Neural progenitor cell (in vitro differentiated cells): ENCODE results near the gene NTRK3. TPM values are rescaled to one million over a fixed set of nuclear protein-coding genes. Genes with fewer than 3 reads are reported as not detected.

ENCODE experiments used
- DNase-seq: peaks from one replicate; pipeline ENCODE4 v3.0.0-alpha.2; 2016; ENCODE audit warnings: low spot score
- H2AFZ ChIP-seq: fragments of 200-600 bp; sonication (generic); replicated peaks from 2 replicates; pipeline ENCODE4 v1.6.1; 2016; ENCODE audit warnings: antibody characterized with exemption
- H3F3A ChIP-seq: fragments of 200-600 bp; sonication (generic); 2 replicates; pipeline ENCODE4 v1.6.1; 2016; ENCODE audit warnings: antibody characterized with exemption, low read depth
- H3K27ac ChIP-seq: fragments of 200-600 bp; sonication (generic); 2 replicates; pipeline ENCODE4 v1.5.1; 2016; ENCODE audit warnings: mild to moderate bottlenecking
- H3K27me3 ChIP-seq: fragments of 200-600 bp; sonication (generic); 2 replicates; pipeline ENCODE4 v1.6.1; 2016; ENCODE audit warnings: mild to moderate bottlenecking, moderate library complexity
- H3K36me3 ChIP-seq: fragments of 200-600 bp; sonication (generic); 2 replicates; pipeline ENCODE4 v1.5.1; 2016
- H3K4me1 ChIP-seq: fragments of 200-600 bp; sonication (generic); 2 replicates; pipeline ENCODE4 v1.6.1; 2016; ENCODE audit warnings: mixed run types
- H3K4me2 ChIP-seq: fragments of 200-600 bp; sonication (generic); 2 replicates; pipeline ENCODE4 v1.6.1; 2016
- H3K4me3 ChIP-seq: fragments of 200-600 bp; sonication (generic); 2 replicates; pipeline ENCODE4 v1.5.1; 2016
- H3K79me2 ChIP-seq: fragments of 200-600 bp; sonication (generic); 2 replicates; pipeline ENCODE4 v1.6.1; 2016; ENCODE audit warnings: low read depth
- H3K9ac ChIP-seq: fragments of 200-600 bp; sonication (generic); 2 replicates; pipeline ENCODE4 v1.6.1; 2016
- H3K9me3 ChIP-seq: fragments of 200-600 bp; sonication (generic); 2 replicates; pipeline ENCODE4 v1.5.1; 2016; ENCODE audit warnings: low read depth
- H4K20me1 ChIP-seq: fragments of 200-600 bp; sonication (generic); 2 replicates; pipeline ENCODE4 v1.6.1; 2016; ENCODE audit warnings: low read depth
- H3K27ac Mint-ChIP-seq: 3 replicates; pipeline ENCODE4 v1.8.0; 2021; ENCODE audit warnings: mixed read lengths
- H3K27me3 Mint-ChIP-seq: 2 replicates; pipeline ENCODE4 v1.8.0; 2022; ENCODE audit warnings: low read depth, mild to moderate bottlenecking, inconsistent platforms, moderate library complexity, mixed read lengths; ENCODE audit not compliant: insufficient read depth
- H3K36me3 Mint-ChIP-seq: 3 replicates; pipeline ENCODE4 v1.8.0; 2021; ENCODE audit warnings: mixed read lengths
- H3K4me1 Mint-ChIP-seq: 3 replicates; pipeline ENCODE4 v1.8.0; 2021; ENCODE audit warnings: mixed read lengths
- H3K4me3 Mint-ChIP-seq: 3 replicates; pipeline ENCODE4 v1.8.0; 2021; ENCODE audit warnings: mild to moderate bottlenecking, moderate library complexity, mixed read lengths
- H3K9me3 Mint-ChIP-seq: 3 replicates; pipeline ENCODE4 v1.8.0; 2020; ENCODE audit warnings: mixed read lengths
- EZH2 ChIP-seq: fragments of 200-600 bp; sonication (generic); IDR thresholded peaks from 2 replicates; pipeline ENCODE4 v1.6.1; 2017; ENCODE audit warnings: antibody characterized with exemption, mild to moderate bottlenecking, moderate library complexity
- EZH2phosphoT487 ChIP-seq: fragments of 200-600 bp; sonication (generic); IDR thresholded peaks from 2 replicates; pipeline ENCODE4 v1.6.1; 2017; ENCODE audit warnings: antibody characterized with exemption
- total RNA-seq: library from RNA; depleted of rRNA; stranded (reverse); fragments of >200 nt; gene quantifications from 2 replicates; pipeline ENCODE4 v1.2.3, GENCODE V29; 2015; ENCODE audit warnings: low replicate concordance
- TF ChIP-seq, protein P1 (sequence below): fragments of 200-600 bp; sonication (generic); IDR thresholded peaks from 2 replicates; pipeline ENCODE4 v1.5.1; 2017; ENCODE audit warnings: antibody characterized with exemption, mild to moderate bottlenecking

NTRK3 gene
- total RNA-seq, 1 donor from 2014 or later, result 2.0 TPM

- peaks cover 3% of the 10 kb centered on the region for H3K4me1 Mint-ChIP-seq
- H3K27ac Mint-ChIP-seq, result no peak overlapping the region
Observed at GRCh38 chr15:88194162-88194561, 62.4 kb downstream of the NTRK3 start.

DNA sequence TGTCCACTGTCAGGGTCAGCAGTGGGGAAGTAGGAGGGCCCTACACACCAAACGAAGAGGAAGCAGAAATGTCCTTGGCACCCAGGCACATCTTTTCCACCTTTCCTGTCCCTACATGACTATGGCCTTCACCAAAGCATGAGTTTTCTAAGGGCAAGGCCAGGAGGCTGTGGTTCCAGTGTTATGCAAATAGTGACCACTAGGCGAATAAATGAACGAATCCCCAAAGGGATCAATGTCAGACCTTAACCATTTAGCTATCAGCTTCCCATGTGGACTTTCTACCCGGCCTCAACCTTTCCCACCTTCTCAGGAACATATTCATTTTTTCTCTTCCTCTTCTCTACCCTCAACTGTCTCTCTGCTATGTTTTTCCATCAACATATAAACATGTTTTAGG is 63.1 kb downstream of the NTRK3 start:
- Mint-ChIP-seq H3K4me1 (peaks cover 3% of the 10 kb centered on the region), H3K4me3 (no peak overlapping the region), H3K9me3 (no peaks in the 10 kb centered on the region), H3K27ac (no peak overlapping the region), H3K27me3 (peaks cover 3% of the 10 kb centered on the region), H3K36me3 (no peaks in the 10 kb centered on the region)
- H2AFZ ChIP-seq, result no peak overlapping the region
- H3K9ac ChIP-seq, result no peak overlapping the region
- H3K4me1 ChIP-seq, result no peaks in the 10 kb centered on the region
- H3K36me3 ChIP-seq, result no peaks in the 10 kb centered on the region
- H3K4me2 ChIP-seq, result no peak overlapping the region
- H3K27me3 ChIP-seq, result no peaks in the 10 kb centered on the region
- H3K9me3 ChIP-seq, result no peaks in the 10 kb centered on the region
- no peak for TF ChIP-seq EZH2
- TF ChIP-seq, protein P1, sequence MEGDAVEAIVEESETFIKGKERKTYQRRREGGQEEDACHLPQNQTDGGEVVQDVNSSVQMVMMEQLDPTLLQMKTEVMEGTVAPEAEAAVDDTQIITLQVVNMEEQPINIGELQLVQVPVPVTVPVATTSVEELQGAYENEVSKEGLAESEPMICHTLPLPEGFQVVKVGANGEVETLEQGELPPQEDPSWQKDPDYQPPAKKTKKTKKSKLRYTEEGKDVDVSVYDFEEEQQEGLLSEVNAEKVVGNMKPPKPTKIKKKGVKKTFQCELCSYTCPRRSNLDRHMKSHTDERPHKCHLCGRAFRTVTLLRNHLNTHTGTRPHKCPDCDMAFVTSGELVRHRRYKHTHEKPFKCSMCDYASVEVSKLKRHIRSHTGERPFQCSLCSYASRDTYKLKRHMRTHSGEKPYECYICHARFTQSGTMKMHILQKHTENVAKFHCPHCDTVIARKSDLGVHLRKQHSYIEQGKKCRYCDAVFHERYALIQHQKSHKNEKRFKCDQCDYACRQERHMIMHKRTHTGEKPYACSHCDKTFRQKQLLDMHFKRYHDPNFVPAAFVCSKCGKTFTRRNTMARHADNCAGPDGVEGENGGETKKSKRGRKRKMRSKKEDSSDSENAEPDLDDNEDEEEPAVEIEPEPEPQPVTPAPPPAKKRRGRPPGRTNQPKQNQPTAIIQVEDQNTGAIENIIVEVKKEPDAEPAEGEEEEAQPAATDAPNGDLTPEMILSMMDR, result peak; percentile 24
- no peak overlapping the region for H3K27ac ChIP-seq
- H4K20me1 ChIP-seq, result no peaks in the 10 kb centered on the region
- no peak overlapping the region for H3K4me3 ChIP-seq
- no peaks in the 10 kb centered on the region for H3F3A ChIP-seq
- no peaks in the 10 kb centered on the region for H3K79me2 ChIP-seq
- DNase-seq, result no peak

More at GRCh38 chr15:88194162-88194561, 62.4 kb downstream of the NTRK3 start:
- H3K4me2 ChIP-seq, result no peak overlapping the region
- Mint-ChIP-seq H3K27me3 (peaks cover 3% of the 10 kb centered on the region), H3K36me3 (no peaks in the 10 kb centered on the region), H3K9me3 (no peaks in the 10 kb centered on the region), H3K4me3 (no peak overlapping the region)
- no peak overlapping the region for H3K4me3 ChIP-seq
- no peaks in the 10 kb centered on the region for H3K36me3 ChIP-seq
- no peaks in the 10 kb centered on the region for H3K4me1 ChIP-seq
- DNase-seq, result no peak
- TF ChIP-seq EZH2phosphoT487, result no peak
- TF ChIP-seq, protein P1, result no peak
- no peak for TF ChIP-seq EZH2
- no peaks in the 10 kb centered on the region for H3K79me2 ChIP-seq
- H3F3A ChIP-seq, result no peaks in the 10 kb centered on the region
- H4K20me1 ChIP-seq, result no peaks in the 10 kb centered on the region
- H2AFZ ChIP-seq, result no peak overlapping the region
- no peak overlapping the region for H3K27ac ChIP-seq
- H3K27me3 ChIP-seq, result no peaks in the 10 kb centered on the region
- H3K9me3 ChIP-seq, result no peaks in the 10 kb centered on the region
- no peak overlapping the region for H3K9ac ChIP-seq

- H3K9ac ChIP-seq, result no peak overlapping the region
- H3K4me3 Mint-ChIP-seq, result no peak overlapping the region
- H3K27ac ChIP-seq, result no peak overlapping the region
- no peaks in the 10 kb centered on the region for H3K27me3 ChIP-seq
- no peaks in the 10 kb centered on the region for H3K9me3 ChIP-seq
- no peaks in the 10 kb centered on the region for H3K9me3 Mint-ChIP-seq
- H4K20me1 ChIP-seq, result no peaks in the 10 kb centered on the region
- H3K4me1 Mint-ChIP-seq, result peaks cover 3% of the 10 kb centered on the region
- no peak overlapping the region for H2AFZ ChIP-seq
- DNase-seq, result no peak
- no peak overlapping the region for H3K27ac Mint-ChIP-seq
- no peaks in the 10 kb centered on the region for H3K79me2 ChIP-seq
- H3K4me1 ChIP-seq, result no peaks in the 10 kb centered on the region
- no peaks in the 10 kb centered on the region for H3K36me3 Mint-ChIP-seq
- H3F3A ChIP-seq, result no peaks in the 10 kb centered on the region
- no peak overlapping the region for H3K4me2 ChIP-seq
- H3K27me3 Mint-ChIP-seq, result no peaks in the 10 kb centered on the region
- TF ChIP-seq EZH2, result no peak
- no peak for TF ChIP-seq EZH2phosphoT487
- TF ChIP-seq, protein P1, result no peak
- H3K4me3 ChIP-seq, result no peak overlapping the region
- no peaks in the 10 kb centered on the region for H3K36me3 ChIP-seq
Observed at GRCh38 chr15:88191812-88192165, 64.8 kb downstream of the NTRK3 start.

- H3K9ac ChIP-seq, result no peak overlapping the region
- Mint-ChIP-seq H3K27me3 (peaks cover 4% of the 10 kb centered on the region), H3K27ac (no peak overlapping the region), H3K36me3 (no peaks in the 10 kb centered on the region), H3K9me3 (no peaks in the 10 kb centered on the region), H3K4me3 (no peak overlapping the region), H3K4me1 (peaks cover 3% of the 10 kb centered on the region)
- no peak overlapping the region for H3K27ac ChIP-seq
- no peaks in the 10 kb centered on the region for H3K4me1 ChIP-seq
- H3K4me2 ChIP-seq, result no peak overlapping the region
- TF ChIP-seq, protein P1, result no peak
- TF ChIP-seq EZH2, result no peak
- no peak for TF ChIP-seq EZH2phosphoT487
- no peaks in the 10 kb centered on the region for H3K36me3 ChIP-seq
- H4K20me1 ChIP-seq, result no peaks in the 10 kb centered on the region
- H3K4me3 ChIP-seq, result no peak overlapping the region
- no peaks in the 10 kb centered on the region for H3K9me3 ChIP-seq
- DNase-seq, result no peak
- H2AFZ ChIP-seq, result no peak overlapping the region
- no peaks in the 10 kb centered on the region for H3K27me3 ChIP-seq
- no peaks in the 10 kb centered on the region for H3K79me2 ChIP-seq
- no peaks in the 10 kb centered on the region for H3F3A ChIP-seq
Observed at GRCh38 chr15:88190232-88190631, 66.3 kb downstream of the NTRK3 start.
